Liver (tissue), 9 donors: ENCODE data around the gene PODXL2. TPM values are rescaled to one million over a fixed set of nuclear protein-coding genes. Genes with fewer than 3 reads are reported as not detected.

Experiments used
- DNase-seq: peaks from one replicate; pipeline ENCODE4 v3.0.0-alpha.2; 2017; ENCODE audit warnings: low spot score
- H3K27ac ChIP-seq, 2 donors: one replicate each; pipeline ENCODE4 v1.7.0; 2013; ENCODE audit warnings: inconsistent platforms in 2 of 2, low read length in 2 of 2, control low read depth in 1 of 2, low read depth in 1 of 2, mild to moderate bottlenecking in 1 of 2
- H3K27me3 ChIP-seq, 4 donors: one replicate each; pipeline versions ENCODE4 v1.6.1 to v1.7.0; 2013; ENCODE audit warnings: low read length in 3 of 4, inconsistent platforms in 1 of 4, mild to moderate bottlenecking in 1 of 4, moderate library complexity in 1 of 4; ENCODE audit not compliant: control insufficient read depth in 4 of 4, insufficient read depth in 4 of 4
- H3K36me3 ChIP-seq, 4 donors: one replicate each; pipeline versions ENCODE4 v1.6.1 to v1.7.0; 2013; ENCODE audit warnings: low read length in 3 of 4, mild to moderate bottlenecking in 3 of 4, low read depth in 1 of 4, moderate library complexity in 1 of 4; ENCODE audit not compliant: control insufficient read depth in 4 of 4, insufficient read depth in 3 of 4
- H3K4me1 ChIP-seq, 4 donors: one replicate each; pipeline versions ENCODE4 v1.6.1 to v1.7.0; 2013; ENCODE audit warnings: low read length in 3 of 4, mild to moderate bottlenecking in 3 of 4, moderate library complexity in 1 of 4; ENCODE audit not compliant: control insufficient read depth in 4 of 4, insufficient read depth in 4 of 4
- H3K4me3 ChIP-seq, 3 donors: one replicate each; pipeline versions ENCODE4 v1.6.1 to v1.7.0; 2013; ENCODE audit warnings: low read length in 3 of 3, control low read depth in 1 of 3, low read depth in 1 of 3, mild to moderate bottlenecking in 1 of 3
- H3K9ac ChIP-seq, 2 donors: one replicate each; pipeline ENCODE4 v1.7.0; 2013; ENCODE audit warnings: low read length in 2 of 2, mild to moderate bottlenecking in 2 of 2, moderate library complexity in 2 of 2, control low read depth in 1 of 2, low read depth in 1 of 2
- H3K9me3 ChIP-seq, 4 donors: one replicate each; pipeline versions ENCODE4 v1.6.1 to v1.7.0; 2013; ENCODE audit warnings: low read length in 3 of 4; ENCODE audit not compliant: control insufficient read depth in 4 of 4
- EGR1 ChIP-seq, 2 donors: IDR thresholded peaks; 2 replicates each; pipeline ENCODE4 v1.6.1; 2016 to 2018; ENCODE audit warnings: antibody characterized with exemption in 2 of 2, low read depth in 2 of 2
- FOXA1 ChIP-seq: IDR thresholded peaks from 2 replicates; pipeline ENCODE4 v1.6.1; 2016; ENCODE audit warnings: antibody characterized with exemption
- FOXA2 ChIP-seq: IDR thresholded peaks from 2 replicates; pipeline ENCODE4 v1.6.1; 2016; ENCODE audit warnings: antibody characterized with exemption
- GABPA ChIP-seq, 2 donors: IDR thresholded peaks in 1 of 2; conservative IDR thresholded peaks in 1 of 2; 2 replicates each; pipeline ENCODE4 v1.6.1; 2016; ENCODE audit warnings: antibody characterized with exemption in 2 of 2, mild to moderate bottlenecking in 1 of 2, moderate library complexity in 1 of 2
- HNF4A ChIP-seq, 2 donors: conservative IDR thresholded peaks; 2 replicates each; pipeline ENCODE4 v1.6.1; 2016; ENCODE audit warnings: antibody characterized with exemption in 2 of 2, mild to moderate bottlenecking in 2 of 2
- HNF4G ChIP-seq: IDR thresholded peaks from 2 replicates; pipeline ENCODE4 v1.6.1; 2016; ENCODE audit warnings: antibody characterized with exemption
- JUND ChIP-seq, 2 donors: IDR thresholded peaks; 2 replicates each; pipeline ENCODE4 v1.6.1; 2016; ENCODE audit warnings: antibody characterized with exemption in 2 of 2
- NR2F2 ChIP-seq: IDR thresholded peaks from 2 replicates; pipeline ENCODE4 v1.6.1; 2016; ENCODE audit warnings: antibody characterized with exemption
- RAD21 ChIP-seq, 2 donors: IDR thresholded peaks; 2 replicates each; pipeline ENCODE4 v1.6.1; 2016; ENCODE audit warnings: antibody characterized with exemption in 2 of 2, mild to moderate bottlenecking in 2 of 2
- RXRA ChIP-seq, 2 donors: IDR thresholded peaks; 2 replicates each; pipeline ENCODE4 v1.6.1; 2017 to 2018; ENCODE audit warnings: antibody characterized with exemption in 2 of 2, mild to moderate bottlenecking in 1 of 2
- SP1 ChIP-seq: IDR thresholded peaks from 2 replicates; pipeline ENCODE4 v1.6.1; 2018; ENCODE audit warnings: antibody characterized with exemption, mild to moderate bottlenecking
- TAF1 ChIP-seq: conservative IDR thresholded peaks from 2 replicates; pipeline ENCODE4 v1.6.1; 2016; ENCODE audit warnings: antibody characterized with exemption, mild to moderate bottlenecking
- YY1 ChIP-seq: IDR thresholded peaks from 2 replicates; pipeline ENCODE4 v1.6.1; 2016; ENCODE audit warnings: antibody characterized with exemption, mild to moderate bottlenecking
- WGBS: extraction: QIAGEN DNeasy Blood & Tissue Kit; methylation state at CpG from one replicate; pipeline ENCODE4 v1.1.7; 2013; 5-methylcytosine and 5-hydroxymethylcytosine counted together
- polyA plus RNA-seq, 2 donors: library from polyadenylated mRNA; stranded (reverse) in 1 of 2; unstranded in 1 of 2; fragments of 200-250 nt in 1 of 2; fragments of >200 nt in 1 of 2; fragmentation: Nextera tagmentation in 1 of 2; extraction: Ambion mirVana in 1 of 2; gene quantifications; one replicate each; pipeline versions ENCODE4 v1.2.1 to v1.2.3, GENCODE V29; 2013 to 2015
- total RNA-seq, 2 donors: library from RNA; depleted of rRNA; stranded (reverse); fragments of >200 nt; gene quantifications; one replicate each; pipeline ENCODE4 v1.2.3, GENCODE V29; 2014
- TF ChIP-seq, protein P1 (sequence below): IDR thresholded peaks from 2 replicates; pipeline ENCODE4 v1.6.1; 2016; ENCODE audit warnings: antibody characterized with exemption
- TF ChIP-seq, protein P2 (sequence below): fragments of 150-350 bp; IDR thresholded peaks from 2 replicates; pipeline ENCODE4 v1.5.1; 2017; ENCODE audit warnings: improper control_type of control experiment, low read depth, low read length; ENCODE audit not compliant: missing input control
- TF ChIP-seq, protein P3 (sequence below): IDR thresholded peaks from 2 replicates; pipeline ENCODE4 v1.6.1; 2016; ENCODE audit warnings: antibody characterized with exemption, mild to moderate bottlenecking
- TF ChIP-seq, protein P4 (sequence below): IDR thresholded peaks from 2 replicates; pipeline ENCODE4 v1.6.1; 2016; ENCODE audit warnings: antibody characterized with exemption
- TF ChIP-seq, protein P5 (sequence below): IDR thresholded peaks from 2 replicates; pipeline ENCODE4 v1.6.1; 2016; ENCODE audit warnings: antibody characterized with exemption
- donor health status: healthy.
- donor health status: healthy.
- donor health status: healthy.
- donor health status: healthy.
- donor health status: healthy.

The PODXL2 gene
- total and polyA plus RNA-seq, 4 donors, result 0.47 to 1.4 (median 0.88) TPM

DNA sequence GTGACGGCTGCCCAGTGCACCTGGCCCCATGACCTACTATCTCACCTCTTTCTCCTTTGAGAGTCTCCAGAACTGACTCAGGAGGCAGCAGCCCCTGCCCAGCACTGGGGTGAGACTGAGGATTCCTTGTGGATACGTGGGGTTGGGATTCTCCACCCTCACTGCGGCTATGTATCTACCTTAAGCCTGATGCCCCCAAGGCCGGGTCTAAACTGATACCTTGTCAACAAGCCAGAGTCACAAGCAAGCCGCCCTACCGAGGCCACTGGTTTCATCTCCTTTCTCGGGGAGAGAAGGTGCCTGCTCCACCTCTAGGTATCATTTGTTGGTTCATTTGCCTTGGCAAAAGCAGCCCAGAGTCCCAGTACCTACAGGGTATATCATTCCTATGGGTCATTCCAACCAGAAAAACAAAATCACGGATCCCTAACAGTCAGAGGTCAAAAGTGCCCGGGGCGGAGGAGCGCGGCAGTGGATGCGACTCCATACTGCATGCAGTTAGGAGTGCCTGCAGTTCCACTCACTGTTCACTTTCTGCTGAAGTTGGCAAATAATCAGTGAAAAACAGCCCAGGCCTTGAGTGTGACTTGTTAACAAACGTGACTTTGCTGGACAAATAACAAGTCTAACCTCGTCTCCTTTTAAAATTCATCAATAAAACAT is 91.3 kb downstream of the PODXL2 start:
- no peak overlapping the region for H3K4me3 ChIP-seq
- no peak overlapping the region for H3K27ac ChIP-seq
- H3K36me3 ChIP-seq, result peaks cover 2 to 43% (median 15%) of the 10 kb centered on the region in 4 donors
- 96% methylated on average over 15 of the region's 15 CpGs for WGBS
- H3K4me1 ChIP-seq, result peaks cover 0 to 2% (median 0%) of the 10 kb centered on the region in 4 donors
- no peaks in the 10 kb centered on the region for H3K9me3 ChIP-seq
- no peaks in the 10 kb centered on the region for H3K27me3 ChIP-seq
- no peak overlapping the region for H3K9ac ChIP-seq
- TF ChIP-seq EGR1 (IDR thresholded peaks at IDR 0.05; ENCODE audit: low read depth in 2 of 2) (no peak), HNF4G (no peak), YY1 (no peak), HNF4A (conservative IDR thresholded peaks at IDR 0.05) (no peak), RAD21 (IDR thresholded peaks at IDR 0.05) (no peak), NR2F2 (no peak), JUND (IDR thresholded peaks at IDR 0.05) (no peak), GABPA (IDR thresholded peaks at IDR 0.05 in 1 of 2, conservative IDR thresholded peaks at IDR 0.05 in 1 of 2) (no peak), FOXA1 (no peak), SP1 (no peak), FOXA2 (no peak), TAF1 (no peak), RXRA (IDR thresholded peaks at IDR 0.05) (no peak)
- TF ChIP-seq, protein P1, sequence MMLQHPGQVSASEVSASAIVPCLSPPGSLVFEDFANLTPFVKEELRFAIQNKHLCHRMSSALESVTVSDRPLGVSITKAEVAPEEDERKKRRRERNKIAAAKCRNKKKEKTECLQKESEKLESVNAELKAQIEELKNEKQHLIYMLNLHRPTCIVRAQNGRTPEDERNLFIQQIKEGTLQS, result no peak
- TF ChIP-seq, protein P2, sequence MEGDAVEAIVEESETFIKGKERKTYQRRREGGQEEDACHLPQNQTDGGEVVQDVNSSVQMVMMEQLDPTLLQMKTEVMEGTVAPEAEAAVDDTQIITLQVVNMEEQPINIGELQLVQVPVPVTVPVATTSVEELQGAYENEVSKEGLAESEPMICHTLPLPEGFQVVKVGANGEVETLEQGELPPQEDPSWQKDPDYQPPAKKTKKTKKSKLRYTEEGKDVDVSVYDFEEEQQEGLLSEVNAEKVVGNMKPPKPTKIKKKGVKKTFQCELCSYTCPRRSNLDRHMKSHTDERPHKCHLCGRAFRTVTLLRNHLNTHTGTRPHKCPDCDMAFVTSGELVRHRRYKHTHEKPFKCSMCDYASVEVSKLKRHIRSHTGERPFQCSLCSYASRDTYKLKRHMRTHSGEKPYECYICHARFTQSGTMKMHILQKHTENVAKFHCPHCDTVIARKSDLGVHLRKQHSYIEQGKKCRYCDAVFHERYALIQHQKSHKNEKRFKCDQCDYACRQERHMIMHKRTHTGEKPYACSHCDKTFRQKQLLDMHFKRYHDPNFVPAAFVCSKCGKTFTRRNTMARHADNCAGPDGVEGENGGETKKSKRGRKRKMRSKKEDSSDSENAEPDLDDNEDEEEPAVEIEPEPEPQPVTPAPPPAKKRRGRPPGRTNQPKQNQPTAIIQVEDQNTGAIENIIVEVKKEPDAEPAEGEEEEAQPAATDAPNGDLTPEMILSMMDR, result no peak
- TF ChIP-seq, protein P3, sequence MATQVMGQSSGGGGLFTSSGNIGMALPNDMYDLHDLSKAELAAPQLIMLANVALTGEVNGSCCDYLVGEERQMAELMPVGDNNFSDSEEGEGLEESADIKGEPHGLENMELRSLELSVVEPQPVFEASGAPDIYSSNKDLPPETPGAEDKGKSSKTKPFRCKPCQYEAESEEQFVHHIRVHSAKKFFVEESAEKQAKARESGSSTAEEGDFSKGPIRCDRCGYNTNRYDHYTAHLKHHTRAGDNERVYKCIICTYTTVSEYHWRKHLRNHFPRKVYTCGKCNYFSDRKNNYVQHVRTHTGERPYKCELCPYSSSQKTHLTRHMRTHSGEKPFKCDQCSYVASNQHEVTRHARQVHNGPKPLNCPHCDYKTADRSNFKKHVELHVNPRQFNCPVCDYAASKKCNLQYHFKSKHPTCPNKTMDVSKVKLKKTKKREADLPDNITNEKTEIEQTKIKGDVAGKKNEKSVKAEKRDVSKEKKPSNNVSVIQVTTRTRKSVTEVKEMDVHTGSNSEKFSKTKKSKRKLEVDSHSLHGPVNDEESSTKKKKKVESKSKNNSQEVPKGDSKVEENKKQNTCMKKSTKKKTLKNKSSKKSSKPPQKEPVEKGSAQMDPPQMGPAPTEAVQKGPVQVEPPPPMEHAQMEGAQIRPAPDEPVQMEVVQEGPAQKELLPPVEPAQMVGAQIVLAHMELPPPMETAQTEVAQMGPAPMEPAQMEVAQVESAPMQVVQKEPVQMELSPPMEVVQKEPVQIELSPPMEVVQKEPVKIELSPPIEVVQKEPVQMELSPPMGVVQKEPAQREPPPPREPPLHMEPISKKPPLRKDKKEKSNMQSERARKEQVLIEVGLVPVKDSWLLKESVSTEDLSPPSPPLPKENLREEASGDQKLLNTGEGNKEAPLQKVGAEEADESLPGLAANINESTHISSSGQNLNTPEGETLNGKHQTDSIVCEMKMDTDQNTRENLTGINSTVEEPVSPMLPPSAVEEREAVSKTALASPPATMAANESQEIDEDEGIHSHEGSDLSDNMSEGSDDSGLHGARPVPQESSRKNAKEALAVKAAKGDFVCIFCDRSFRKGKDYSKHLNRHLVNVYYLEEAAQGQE, result no peak
- TF ChIP-seq, protein P4, sequence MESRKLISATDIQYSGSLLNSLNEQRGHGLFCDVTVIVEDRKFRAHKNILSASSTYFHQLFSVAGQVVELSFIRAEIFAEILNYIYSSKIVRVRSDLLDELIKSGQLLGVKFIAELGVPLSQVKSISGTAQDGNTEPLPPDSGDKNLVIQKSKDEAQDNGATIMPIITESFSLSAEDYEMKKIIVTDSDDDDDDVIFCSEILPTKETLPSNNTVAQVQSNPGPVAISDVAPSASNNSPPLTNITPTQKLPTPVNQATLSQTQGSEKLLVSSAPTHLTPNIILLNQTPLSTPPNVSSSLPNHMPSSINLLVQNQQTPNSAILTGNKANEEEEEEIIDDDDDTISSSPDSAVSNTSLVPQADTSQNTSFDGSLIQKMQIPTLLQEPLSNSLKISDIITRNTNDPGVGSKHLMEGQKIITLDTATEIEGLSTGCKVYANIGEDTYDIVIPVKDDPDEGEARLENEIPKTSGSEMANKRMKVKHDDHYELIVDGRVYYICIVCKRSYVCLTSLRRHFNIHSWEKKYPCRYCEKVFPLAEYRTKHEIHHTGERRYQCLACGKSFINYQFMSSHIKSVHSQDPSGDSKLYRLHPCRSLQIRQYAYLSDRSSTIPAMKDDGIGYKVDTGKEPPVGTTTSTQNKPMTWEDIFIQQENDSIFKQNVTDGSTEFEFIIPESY, result no peak
- TF ChIP-seq, protein P5, sequence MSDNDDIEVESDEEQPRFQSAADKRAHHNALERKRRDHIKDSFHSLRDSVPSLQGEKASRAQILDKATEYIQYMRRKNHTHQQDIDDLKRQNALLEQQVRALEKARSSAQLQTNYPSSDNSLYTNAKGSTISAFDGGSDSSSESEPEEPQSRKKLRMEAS, result no peak
- no peak for DNase-seq
